ENCODE data around the gene ELAC1.
"Not testable (repeated sequence)": the region's sequence is repeated elsewhere in the genome, so short reads cannot be mapped to it uniquely, and the experiment has no call there.

DNA sequence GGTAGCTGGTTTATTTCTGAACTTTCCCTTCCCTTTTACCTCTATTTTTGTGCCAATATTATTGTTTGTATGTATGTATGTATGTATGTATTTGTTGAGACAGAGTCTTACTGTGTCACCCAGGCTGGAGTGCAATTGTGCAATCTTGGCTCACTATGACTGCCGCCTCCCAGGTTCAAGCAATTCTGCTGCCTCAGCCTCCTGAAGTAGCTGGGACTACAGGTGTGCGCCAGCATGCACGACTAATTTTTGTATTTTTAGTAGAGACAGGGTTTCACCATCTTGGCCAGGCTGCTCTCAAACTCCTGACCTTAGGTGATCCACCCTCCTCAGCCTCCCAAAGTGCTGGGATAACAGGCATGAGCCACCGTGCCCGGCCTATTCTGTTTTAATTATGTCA, 4.6 kb downstream of the ELAC1 start:
- not testable (repeated sequence) for TF ChIP-seq ZNF114 (CRISPR knock-in tag; IDR thresholded peaks at IDR 0.05); JUNB (IDR thresholded peaks at IDR 0.05; ENCODE audit: unreplicated experiment); EZH2phosphoT487 (IDR thresholded peaks at IDR 0.05; ENCODE audit: unreplicated experiment); EZH2 (IDR thresholded peaks at IDR 0.05; ENCODE audit: low read depth, unreplicated experiment); POLR2AphosphoS5 (IDR thresholded peaks at IDR 0.05; ENCODE audit: low read depth); STAT1 (IDR thresholded peaks at IDR 0.05; ENCODE audit: unreplicated experiment); NANOG (IDR thresholded peaks at IDR 0.05; ENCODE audit: borderline replicate concordance); ZNF331 (CRISPR knock-in tag; IDR thresholded peaks at IDR 0.05; ENCODE audit: low read depth); CREB1 (CRISPR knock-in tag; IDR thresholded peaks at IDR 0.05; ENCODE audit: low read depth)
- TF ChIP-seq, protein P1, sequence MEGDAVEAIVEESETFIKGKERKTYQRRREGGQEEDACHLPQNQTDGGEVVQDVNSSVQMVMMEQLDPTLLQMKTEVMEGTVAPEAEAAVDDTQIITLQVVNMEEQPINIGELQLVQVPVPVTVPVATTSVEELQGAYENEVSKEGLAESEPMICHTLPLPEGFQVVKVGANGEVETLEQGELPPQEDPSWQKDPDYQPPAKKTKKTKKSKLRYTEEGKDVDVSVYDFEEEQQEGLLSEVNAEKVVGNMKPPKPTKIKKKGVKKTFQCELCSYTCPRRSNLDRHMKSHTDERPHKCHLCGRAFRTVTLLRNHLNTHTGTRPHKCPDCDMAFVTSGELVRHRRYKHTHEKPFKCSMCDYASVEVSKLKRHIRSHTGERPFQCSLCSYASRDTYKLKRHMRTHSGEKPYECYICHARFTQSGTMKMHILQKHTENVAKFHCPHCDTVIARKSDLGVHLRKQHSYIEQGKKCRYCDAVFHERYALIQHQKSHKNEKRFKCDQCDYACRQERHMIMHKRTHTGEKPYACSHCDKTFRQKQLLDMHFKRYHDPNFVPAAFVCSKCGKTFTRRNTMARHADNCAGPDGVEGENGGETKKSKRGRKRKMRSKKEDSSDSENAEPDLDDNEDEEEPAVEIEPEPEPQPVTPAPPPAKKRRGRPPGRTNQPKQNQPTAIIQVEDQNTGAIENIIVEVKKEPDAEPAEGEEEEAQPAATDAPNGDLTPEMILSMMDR (conservative IDR thresholded peaks at IDR 0.05; ENCODE audit: low read depth in 2 of 2): not testable (repeated sequence)
- TF ChIP-seq, protein P2, sequence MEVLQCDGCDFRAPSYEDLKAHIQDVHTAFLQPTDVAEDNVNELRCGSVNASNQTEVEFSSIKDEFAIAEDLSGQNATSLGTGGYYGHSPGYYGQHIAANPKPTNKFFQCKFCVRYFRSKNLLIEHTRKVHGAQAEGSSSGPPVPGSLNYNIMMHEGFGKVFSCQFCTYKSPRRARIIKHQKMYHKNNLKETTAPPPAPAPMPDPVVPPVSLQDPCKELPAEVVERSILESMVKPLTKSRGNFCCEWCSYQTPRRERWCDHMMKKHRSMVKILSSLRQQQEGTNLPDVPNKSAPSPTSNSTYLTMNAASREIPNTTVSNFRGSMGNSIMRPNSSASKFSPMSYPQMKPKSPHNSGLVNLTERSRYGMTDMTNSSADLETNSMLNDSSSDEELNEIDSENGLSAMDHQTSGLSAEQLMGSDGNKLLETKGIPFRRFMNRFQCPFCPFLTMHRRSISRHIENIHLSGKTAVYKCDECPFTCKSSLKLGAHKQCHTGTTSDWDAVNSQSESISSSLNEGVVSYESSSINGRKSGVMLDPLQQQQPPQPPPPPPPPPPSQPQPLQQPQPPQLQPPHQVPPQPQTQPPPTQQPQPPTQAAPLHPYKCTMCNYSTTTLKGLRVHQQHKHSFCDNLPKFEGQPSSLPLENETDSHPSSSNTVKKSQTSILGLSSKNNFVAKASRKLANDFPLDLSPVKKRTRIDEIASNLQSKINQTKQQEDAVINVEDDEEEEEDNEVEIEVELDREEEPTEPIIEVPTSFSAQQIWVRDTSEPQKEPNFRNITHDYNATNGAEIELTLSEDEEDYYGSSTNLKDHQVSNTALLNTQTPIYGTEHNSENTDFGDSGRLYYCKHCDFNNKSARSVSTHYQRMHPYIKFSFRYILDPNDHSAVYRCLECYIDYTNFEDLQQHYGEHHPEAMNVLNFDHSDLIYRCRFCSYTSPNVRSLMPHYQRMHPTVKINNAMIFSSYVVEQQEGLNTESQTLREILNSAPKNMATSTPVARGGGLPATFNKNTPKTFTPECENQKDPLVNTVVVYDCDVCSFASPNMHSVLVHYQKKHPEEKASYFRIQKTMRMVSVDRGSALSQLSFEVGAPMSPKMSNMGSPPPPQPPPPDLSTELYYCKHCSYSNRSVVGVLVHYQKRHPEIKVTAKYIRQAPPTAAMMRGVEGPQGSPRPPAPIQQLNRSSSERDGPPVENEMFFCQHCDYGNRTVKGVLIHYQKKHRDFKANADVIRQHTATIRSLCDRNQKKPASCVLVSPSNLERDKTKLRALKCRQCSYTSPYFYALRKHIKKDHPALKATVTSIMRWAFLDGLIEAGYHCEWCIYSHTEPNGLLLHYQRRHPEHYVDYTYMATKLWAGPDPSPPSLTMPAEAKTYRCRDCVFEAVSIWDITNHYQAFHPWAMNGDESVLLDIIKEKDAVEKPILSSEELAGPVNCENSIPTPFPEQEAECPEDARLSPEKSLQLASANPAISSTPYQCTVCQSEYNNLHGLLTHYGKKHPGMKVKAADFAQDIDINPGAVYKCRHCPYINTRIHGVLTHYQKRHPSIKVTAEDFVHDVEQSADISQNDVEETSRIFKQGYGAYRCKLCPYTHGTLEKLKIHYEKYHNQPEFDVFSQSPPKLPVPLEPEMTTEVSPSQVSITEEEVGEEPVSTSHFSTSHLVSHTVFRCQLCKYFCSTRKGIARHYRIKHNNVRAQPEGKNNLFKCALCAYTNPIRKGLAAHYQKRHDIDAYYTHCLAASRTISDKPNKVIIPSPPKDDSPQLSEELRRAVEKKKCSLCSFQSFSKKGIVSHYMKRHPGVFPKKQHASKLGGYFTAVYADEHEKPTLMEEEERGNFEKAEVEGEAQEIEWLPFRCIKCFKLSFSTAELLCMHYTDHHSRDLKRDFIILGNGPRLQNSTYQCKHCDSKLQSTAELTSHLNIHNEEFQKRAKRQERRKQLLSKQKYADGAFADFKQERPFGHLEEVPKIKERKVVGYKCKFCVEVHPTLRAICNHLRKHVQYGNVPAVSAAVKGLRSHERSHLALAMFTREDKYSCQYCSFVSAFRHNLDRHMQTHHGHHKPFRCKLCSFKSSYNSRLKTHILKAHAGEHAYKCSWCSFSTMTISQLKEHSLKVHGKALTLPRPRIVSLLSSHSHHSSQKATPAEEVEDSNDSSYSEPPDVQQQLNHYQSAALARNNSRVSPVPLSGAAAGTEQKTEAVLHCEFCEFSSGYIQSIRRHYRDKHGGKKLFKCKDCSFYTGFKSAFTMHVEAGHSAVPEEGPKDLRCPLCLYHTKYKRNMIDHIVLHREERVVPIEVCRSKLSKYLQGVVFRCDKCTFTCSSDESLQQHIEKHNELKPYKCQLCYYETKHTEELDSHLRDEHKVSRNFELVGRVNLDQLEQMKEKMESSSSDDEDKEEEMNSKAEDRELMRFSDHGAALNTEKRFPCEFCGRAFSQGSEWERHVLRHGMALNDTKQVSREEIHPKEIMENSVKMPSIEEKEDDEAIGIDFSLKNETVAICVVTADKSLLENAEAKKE (CRISPR knock-in tag; IDR thresholded peaks at IDR 0.05): not testable (repeated sequence)
- TF ChIP-seq, protein P3, sequence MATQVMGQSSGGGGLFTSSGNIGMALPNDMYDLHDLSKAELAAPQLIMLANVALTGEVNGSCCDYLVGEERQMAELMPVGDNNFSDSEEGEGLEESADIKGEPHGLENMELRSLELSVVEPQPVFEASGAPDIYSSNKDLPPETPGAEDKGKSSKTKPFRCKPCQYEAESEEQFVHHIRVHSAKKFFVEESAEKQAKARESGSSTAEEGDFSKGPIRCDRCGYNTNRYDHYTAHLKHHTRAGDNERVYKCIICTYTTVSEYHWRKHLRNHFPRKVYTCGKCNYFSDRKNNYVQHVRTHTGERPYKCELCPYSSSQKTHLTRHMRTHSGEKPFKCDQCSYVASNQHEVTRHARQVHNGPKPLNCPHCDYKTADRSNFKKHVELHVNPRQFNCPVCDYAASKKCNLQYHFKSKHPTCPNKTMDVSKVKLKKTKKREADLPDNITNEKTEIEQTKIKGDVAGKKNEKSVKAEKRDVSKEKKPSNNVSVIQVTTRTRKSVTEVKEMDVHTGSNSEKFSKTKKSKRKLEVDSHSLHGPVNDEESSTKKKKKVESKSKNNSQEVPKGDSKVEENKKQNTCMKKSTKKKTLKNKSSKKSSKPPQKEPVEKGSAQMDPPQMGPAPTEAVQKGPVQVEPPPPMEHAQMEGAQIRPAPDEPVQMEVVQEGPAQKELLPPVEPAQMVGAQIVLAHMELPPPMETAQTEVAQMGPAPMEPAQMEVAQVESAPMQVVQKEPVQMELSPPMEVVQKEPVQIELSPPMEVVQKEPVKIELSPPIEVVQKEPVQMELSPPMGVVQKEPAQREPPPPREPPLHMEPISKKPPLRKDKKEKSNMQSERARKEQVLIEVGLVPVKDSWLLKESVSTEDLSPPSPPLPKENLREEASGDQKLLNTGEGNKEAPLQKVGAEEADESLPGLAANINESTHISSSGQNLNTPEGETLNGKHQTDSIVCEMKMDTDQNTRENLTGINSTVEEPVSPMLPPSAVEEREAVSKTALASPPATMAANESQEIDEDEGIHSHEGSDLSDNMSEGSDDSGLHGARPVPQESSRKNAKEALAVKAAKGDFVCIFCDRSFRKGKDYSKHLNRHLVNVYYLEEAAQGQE (IDR thresholded peaks at IDR 0.05; ENCODE audit: unreplicated experiment): not testable (repeated sequence)
- TF ChIP-seq, protein P4, sequence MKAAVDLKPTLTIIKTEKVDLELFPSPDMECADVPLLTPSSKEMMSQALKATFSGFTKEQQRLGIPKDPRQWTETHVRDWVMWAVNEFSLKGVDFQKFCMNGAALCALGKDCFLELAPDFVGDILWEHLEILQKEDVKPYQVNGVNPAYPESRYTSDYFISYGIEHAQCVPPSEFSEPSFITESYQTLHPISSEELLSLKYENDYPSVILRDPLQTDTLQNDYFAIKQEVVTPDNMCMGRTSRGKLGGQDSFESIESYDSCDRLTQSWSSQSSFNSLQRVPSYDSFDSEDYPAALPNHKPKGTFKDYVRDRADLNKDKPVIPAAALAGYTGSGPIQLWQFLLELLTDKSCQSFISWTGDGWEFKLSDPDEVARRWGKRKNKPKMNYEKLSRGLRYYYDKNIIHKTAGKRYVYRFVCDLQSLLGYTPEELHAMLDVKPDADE (IDR thresholded peaks at IDR 0.05): not testable (repeated sequence)
